A204.1 (cell line): ENCODE measurements around the gene FAM50B.

Experiments used
- FAIRE-seq: peaks from 2 replicates; lab custom pipeline; 2012; peaks lifted over from hg19 to GRCh38; lab: Jason Lieb, UNC

FAM50B gene

GRCh38 chr6:3848925-3849605 is at the start of gene FAM50B:
Gene FAM50B (plus strand): TSS chr6:3849373. CDS start chr6:3849812, 439 bp downstream.
- no peak for FAIRE-seq

- FAIRE-seq, result no peak
These were observed 49.5 kb upstream of the FAM50B start for GRCh38 chr6:3799719-3800118.

DNA sequence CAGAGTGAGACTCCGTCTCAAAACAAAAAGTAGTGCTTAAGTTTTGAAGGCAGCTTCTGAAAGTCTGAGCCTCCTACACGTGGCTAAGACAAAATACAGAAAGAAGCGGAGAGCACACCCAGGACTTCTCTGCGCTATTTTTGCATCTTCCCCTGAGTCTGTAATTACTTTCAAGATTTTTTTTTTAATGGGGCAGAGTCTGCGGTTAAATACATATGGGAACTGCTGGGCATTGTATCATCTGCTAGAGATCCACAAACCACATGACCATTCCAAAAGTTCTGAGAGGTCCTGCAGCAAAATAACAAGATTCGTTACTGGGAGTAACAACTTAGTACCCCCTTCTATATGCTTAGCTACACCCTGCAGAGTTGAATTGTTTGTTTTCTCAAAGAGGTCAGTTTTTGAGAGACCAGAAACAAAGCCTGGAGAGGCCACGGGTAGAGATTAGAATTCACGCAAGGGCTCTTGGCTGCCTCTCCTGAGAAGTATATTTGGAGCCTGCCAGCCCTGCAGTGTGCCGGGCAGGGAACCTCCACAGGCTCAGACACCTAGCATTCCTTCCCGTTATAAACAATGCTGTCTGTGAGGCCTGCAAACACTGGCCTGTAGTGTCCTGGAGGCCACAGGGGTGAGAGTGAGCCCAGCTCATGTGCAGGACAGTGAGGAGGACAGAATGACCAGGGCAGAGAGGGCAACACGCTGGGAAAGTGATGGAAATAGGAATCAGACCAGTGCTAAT is 48.2 kb upstream of the FAM50B start:
- no peak for FAIRE-seq

GRCh38 chr6:3801960-3802359 is 47.2 kb upstream of the FAM50B start:
- no peak for FAIRE-seq

GRCh38 chr6:3803627-3804468 is 45.3 kb upstream of the FAM50B start:
- no peak for FAIRE-seq

DNA sequence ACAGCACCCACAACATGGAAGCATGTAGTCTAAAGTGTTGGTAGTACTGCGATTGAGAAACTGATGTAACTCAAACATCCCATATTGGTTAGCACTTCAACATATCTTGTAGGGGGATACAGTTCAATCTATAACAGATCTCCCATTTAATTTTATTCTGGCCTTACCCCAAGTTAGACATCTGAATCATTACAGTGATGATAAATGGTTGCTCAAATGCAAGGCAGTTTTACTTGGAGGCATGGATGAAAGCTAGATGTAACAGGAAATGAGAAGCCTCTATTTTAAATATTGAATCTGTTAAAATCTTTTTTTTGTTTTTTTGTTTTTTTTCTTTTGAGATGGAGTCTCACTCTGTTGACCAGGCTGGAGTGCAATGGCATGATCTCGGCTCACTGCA is 44.2 kb upstream of the FAM50B start:
- no peak for FAIRE-seq

DNA sequence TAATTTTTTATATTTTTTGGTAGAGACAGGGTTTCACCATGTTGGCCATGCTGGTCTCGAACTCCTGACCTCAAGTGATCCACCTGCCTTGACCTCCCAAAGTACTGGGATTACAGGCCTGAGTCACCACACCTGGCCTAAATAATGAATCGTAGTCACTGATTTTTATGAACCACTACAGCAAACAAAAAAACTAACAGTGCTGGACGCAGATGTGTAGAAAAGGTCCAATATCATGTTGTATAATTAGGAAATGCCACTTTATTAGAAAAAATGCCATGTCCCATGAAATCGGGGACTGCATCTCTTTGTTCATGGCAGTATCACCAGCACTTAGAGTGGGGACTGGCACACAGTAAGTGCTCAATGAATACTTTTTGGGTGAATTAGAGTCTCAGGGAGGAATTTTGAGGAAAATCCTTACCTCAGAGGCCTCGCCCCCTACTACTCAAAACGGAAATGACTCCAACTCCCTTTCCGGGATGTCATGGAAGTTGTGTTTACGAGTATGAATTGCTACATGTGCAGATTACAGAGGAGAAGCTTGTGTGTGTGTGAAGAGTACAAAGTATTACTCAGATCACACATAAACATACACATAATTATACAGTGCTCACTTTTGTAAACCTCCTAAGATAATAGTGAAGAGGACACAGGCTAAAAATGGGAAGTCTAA is 43.6 kb upstream of the FAM50B start:
- FAIRE-seq, result no peak

GRCh38 chr6:3806169-3806922 is 42.8 kb upstream of the FAM50B start:
- no peak for FAIRE-seq

GRCh38 chr6:3808199-3808598 is 41.0 kb upstream of the FAM50B start:
- FAIRE-seq, result no peak

GRCh38 chr6:3808759-3809514 is 40.2 kb upstream of the FAM50B start:
- no peak for FAIRE-seq

DNA sequence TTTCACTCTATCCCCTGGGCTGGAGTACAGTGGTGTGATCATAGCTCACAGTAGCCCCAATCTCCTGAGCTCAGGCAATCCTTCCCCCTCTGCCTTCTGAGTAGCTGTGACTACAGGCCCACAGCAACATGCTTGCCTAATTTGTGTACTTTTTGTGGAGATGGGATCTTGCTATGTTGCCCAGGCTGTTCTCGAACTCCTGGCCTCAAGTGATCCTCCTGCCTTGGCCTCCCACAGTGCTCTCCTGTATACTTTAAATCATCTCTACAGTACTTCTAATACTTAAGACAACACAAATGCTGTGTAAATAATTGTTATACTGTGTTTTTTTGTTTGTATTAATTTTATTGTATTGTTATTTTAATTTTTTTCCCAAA is 39.7 kb upstream of the FAM50B start:
- FAIRE-seq, result no peak

GRCh38 chr6:3809982-3810381 is 39.2 kb upstream of the FAM50B start:
- FAIRE-seq, result no peak

GRCh38 chr6:3811191-3811590 is 38.0 kb upstream of the FAM50B start:
- FAIRE-seq, result no peak

DNA sequence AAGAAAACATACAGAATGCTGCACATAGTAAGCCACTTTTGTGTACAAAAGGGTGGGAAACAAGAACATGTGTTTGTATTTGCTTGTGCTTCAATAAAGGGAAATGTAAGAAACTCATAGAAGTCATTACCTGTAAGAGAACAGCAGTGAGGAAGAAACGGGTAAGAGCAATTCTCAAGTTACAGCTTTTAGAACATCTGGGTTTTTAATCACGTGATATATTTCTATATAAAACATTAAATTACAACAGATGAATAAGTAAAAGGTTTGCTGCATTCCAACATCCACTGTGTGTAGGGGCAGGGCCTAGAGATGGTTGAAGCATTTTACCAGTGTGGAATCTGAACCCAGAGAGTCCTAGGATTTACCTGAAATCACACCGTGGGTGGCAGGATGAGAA is 36.6 kb upstream of the FAM50B start:
- FAIRE-seq, result no peak

- no peak for FAIRE-seq
These were observed 35.9 kb upstream of the FAM50B start for GRCh38 chr6:3813150-3813780.

GRCh38 chr6:3813918-3814317 is 35.3 kb upstream of the FAM50B start:
- FAIRE-seq, result no peak

- no peak for FAIRE-seq
These were observed 34.6 kb upstream of the FAM50B start for GRCh38 chr6:3814539-3814938.

- FAIRE-seq, result no peak
These were observed 32.9 kb upstream of the FAM50B start for GRCh38 chr6:3816251-3816650.

DNA sequence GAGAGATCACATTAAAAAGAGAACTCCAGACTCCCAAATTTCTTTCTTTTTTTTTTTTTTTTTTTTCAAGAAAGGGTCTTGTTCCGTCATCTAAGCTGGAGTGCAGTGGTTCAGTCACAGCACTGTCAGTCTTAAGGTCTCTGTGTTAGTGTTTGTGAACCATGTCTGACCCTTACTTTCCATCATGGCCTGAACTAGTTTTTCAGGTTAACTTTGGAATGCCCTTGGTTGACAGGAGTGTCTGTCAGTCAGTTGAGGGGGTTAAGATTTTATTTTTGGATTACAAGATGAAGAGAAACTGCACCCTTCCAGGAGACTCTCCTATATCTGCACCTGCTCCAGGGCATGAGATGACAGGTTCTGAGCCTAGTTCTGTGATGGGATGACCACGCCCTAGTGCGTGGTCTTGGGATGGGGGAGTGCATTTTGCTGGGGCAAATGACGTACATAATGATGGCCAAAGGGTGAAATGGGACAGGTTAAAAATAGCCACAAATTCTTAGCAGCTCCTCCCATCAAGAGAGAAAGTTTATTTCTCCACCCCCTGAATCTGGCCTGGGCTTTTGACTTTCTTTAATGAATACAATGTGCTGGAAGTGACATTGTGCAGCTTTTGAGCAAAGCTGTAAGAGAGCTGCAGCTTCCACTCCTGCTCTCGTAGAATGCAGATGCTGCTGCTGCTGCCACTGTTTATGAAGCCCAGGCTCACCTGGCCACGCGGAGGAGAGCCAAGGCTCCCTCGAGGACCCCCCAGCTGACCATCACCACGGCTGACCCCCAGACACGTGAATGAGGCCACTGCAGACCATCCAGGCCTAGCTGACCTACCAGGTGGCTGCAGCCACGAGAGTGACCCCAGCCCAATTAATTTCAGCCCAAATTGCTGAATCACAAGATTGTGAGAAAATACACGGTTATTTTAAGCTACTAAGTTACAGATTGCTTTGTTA is 29.7 kb upstream of the FAM50B start:
- FAIRE-seq, result no peak
